ENCODE measurements around the gene VTCN1. TPM values are rescaled to one million over a fixed set of nuclear protein-coding genes. Genes with fewer than 3 reads are reported as not detected.
A peak's percentile ranks its signal among the peaks of the same experiment; 100 is the strongest.

VTCN1 gene
- total and polyA plus RNA-seq, 8 donors, result 0.48 to 3.2 (median 0.65) TPM; not detected in 4

DNA sequence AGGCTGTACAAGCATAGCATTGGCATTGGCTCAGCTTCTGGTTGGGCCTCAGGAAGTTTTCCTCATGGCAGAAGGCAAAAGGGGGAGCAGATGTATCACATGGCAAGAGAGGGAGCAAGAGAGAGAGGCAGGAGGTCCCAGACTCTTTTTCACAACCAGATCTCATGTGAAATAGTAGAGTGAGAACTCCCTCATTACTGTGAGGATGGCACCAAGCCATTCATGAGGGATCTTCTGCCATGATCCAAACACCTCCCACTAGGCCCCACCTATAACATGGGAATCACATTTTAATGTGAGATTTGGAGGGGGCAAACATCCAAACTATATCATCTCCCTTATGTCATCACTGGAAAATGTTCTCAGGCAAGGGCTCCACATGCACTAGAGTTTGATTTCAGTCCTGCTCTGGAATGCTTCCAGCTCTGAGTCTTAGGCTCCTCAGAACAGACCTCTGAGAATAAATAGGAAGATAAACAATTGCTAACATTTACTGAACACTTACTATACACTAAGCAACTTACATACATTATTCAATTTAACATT, 39.4 kb upstream of the VTCN1 start:
- peak in 1 of 2 donors; percentile 19 for DNase-seq
- Histone ChIP-seq H3K36me3 (no peaks in the 10 kb centered on the region), H3K27ac (no peak overlapping the region), H3K4me3 (no peak overlapping the region), H3K4me1 (peaks cover 0 to 4% (median 2%) of the 10 kb centered on the region in 4 donors), H3K27me3 (no peaks in the 10 kb centered on the region), H3K9me3 (no peaks in the 10 kb centered on the region)
- TF ChIP-seq POLR2AphosphoS5 (IDR thresholded peaks at IDR 0.05) (no peak), POLR2A (IDR thresholded peaks at IDR 0.05) (no peak), EP300 (IDR thresholded peaks at IDR 0.05) (no peak)
- TF ChIP-seq, protein P1, sequence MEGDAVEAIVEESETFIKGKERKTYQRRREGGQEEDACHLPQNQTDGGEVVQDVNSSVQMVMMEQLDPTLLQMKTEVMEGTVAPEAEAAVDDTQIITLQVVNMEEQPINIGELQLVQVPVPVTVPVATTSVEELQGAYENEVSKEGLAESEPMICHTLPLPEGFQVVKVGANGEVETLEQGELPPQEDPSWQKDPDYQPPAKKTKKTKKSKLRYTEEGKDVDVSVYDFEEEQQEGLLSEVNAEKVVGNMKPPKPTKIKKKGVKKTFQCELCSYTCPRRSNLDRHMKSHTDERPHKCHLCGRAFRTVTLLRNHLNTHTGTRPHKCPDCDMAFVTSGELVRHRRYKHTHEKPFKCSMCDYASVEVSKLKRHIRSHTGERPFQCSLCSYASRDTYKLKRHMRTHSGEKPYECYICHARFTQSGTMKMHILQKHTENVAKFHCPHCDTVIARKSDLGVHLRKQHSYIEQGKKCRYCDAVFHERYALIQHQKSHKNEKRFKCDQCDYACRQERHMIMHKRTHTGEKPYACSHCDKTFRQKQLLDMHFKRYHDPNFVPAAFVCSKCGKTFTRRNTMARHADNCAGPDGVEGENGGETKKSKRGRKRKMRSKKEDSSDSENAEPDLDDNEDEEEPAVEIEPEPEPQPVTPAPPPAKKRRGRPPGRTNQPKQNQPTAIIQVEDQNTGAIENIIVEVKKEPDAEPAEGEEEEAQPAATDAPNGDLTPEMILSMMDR (IDR thresholded peaks at IDR 0.05), result no peak
- intact Hi-C loops (cut with DNase I; ENCODE audit: low total_unique reads), result no loop called here

DNA sequence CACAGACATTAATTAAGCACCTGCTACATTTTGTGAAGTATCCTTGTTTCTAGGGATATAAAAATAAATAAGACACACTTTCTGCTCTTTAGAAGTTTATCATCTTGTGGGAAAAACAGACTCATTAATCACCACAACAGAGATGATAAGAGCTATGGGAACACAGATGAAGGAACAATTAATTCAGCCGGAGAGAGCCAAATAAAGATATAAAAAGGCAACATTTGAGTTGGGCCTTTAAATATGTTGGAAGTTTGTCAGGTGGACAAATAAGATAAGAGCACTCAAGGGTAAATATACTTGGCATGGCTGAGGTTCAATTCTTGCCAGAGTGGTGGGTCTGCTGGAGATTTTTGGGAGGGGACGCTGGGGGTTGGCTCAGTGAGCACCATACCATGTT, 34.2 kb upstream of the VTCN1 start:
- TF ChIP-seq EP300 (IDR thresholded peaks at IDR 0.05), result no peak
- no peak for TF ChIP-seq POLR2A (IDR thresholded peaks at IDR 0.05)
- TF ChIP-seq, protein P1 (IDR thresholded peaks at IDR 0.05), result no peak
- TF ChIP-seq POLR2AphosphoS5 (IDR thresholded peaks at IDR 0.05), result no peak
- peak in 1 of 2 donors; percentile 18 for DNase-seq
- Histone ChIP-seq H3K27ac (no peak overlapping the region), H3K36me3 (no peaks in the 10 kb centered on the region), H3K4me3 (no peak overlapping the region), H3K9me3 (no peaks in the 10 kb centered on the region), H3K27me3 (no peaks in the 10 kb centered on the region), H3K4me1 (peaks cover 0 to 5% (median 2%) of the 10 kb centered on the region in 4 donors)
- 31 to 42% (median 35%) methylated on average over 2 of the region's 2 CpGs for WGBS, 5 donors
- intact Hi-C loops (cut with DNase I; ENCODE audit: low total_unique reads), result no loop called here

DNA sequence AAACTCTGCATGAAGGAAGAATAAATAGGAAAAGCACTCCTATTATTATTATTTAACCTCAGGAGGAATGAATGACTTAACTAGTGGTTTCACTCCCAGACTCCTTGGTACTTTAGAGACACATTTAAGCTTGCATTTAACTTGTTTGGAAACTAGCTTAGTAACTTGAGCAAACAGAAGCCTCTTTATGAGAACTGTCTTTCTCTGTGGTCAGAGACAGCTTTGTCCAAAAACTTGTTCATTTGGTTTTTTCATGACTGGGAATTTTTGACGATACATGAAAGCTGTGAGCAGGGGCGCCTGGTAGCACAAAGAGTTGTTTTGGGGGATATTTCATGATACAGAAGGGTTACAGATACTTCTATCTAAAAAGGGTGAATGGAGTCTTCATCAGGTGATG, 33.6 kb upstream of the VTCN1 start:
- intact Hi-C loops (cut with DNase I; ENCODE audit: low total_unique reads), result no loop called here

DNA sequence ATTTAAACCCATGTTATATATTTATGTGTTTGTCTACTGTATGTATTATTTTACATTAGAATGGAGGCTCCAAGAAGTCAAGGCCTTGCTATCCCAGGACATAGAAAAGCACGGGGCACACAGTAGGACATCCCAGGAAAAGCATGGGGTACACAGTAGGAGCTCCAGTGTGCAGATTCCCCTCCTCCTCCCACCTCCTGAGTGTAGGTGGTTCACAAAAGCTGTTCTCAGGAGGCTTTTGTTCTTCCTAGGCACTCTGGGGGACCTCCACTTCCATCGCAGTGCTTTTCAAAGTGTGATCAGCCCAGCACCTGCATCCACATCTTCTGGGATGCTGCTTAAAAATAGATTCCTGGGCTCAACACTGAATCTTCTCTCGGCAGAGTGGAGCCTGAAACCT, 30.8 kb upstream of the VTCN1 start:
- H3K27me3 ChIP-seq, result no peaks in the 10 kb centered on the region
- H3K4me1 ChIP-seq, result peaks cover 6 to 18% (median 15%) of the 10 kb centered on the region in 4 donors
- 67 to 84% (median 78%) methylated on average over 3 of the region's 3 CpGs for WGBS, 5 donors
- H3K27ac ChIP-seq, result no peak overlapping the region
- no peaks in the 10 kb centered on the region for H3K9me3 ChIP-seq
- no peak for DNase-seq
- no peak overlapping the region for H3K4me3 ChIP-seq
- no peak for TF ChIP-seq POLR2AphosphoS5 (IDR thresholded peaks at IDR 0.05)
- no peak for TF ChIP-seq EP300 (IDR thresholded peaks at IDR 0.05)
- no peak for TF ChIP-seq POLR2A (IDR thresholded peaks at IDR 0.05)
- TF ChIP-seq, protein P1 (IDR thresholded peaks at IDR 0.05), result no peak
- intact Hi-C loops (cut with DNase I; ENCODE audit: low total_unique reads), result no loop called here
- no peaks in the 10 kb centered on the region for H3K36me3 ChIP-seq

More for the DNA sequence above, 33.6 kb upstream of the VTCN1 start:
- TF ChIP-seq POLR2A (IDR thresholded peaks at IDR 0.05) (no peak), EP300 (IDR thresholded peaks at IDR 0.05) (no peak), POLR2AphosphoS5 (IDR thresholded peaks at IDR 0.05) (no peak)
- TF ChIP-seq, protein P1 (IDR thresholded peaks at IDR 0.05), result no peak
- peaks cover 0 to 5% (median 2%) of the 10 kb centered on the region in 4 donors for H3K4me1 ChIP-seq
- no peaks in the 10 kb centered on the region for H3K9me3 ChIP-seq
- no peak for DNase-seq
- H3K27ac ChIP-seq, result no peak overlapping the region
- H3K36me3 ChIP-seq, result no peaks in the 10 kb centered on the region
- 46 to 83% (median 59%) methylated on average over 2 of the region's 2 CpGs for WGBS, 5 donors
- no peaks in the 10 kb centered on the region for H3K27me3 ChIP-seq
- no peak overlapping the region for H3K4me3 ChIP-seq
